Activated CD4-positive, alpha-beta T cell treated with anti-CD3 and anti-CD28 coated beads, Interleukin-10, Interleukin-2, amounts not matched to agents 100 ng/mL and 50 ng/mL, durations not matched to agents 16 hours and 8 hours (primary cell): Measurements from ENCODE around the gene CLTC.
"Not testable (repeated sequence)": the region's sequence is repeated elsewhere in the genome, so short reads cannot be mapped to it uniquely, and the experiment has no call there.

Experiments
- DNase-seq: peaks from one replicate; pipeline ENCODE4 v3.0.0-alpha.2; 2020

CLTC gene

GRCh38 chr17:59634632-59635541, 15.2 kb downstream of the CLTC start:
- DNase-seq, result peak; percentile 50

- no peak for DNase-seq
Measured at GRCh38 chr17:59637611-59638310, 18.1 kb downstream of the CLTC start.

- DNase-seq, result no peak
Measured at GRCh38 chr17:59638553-59638952, 18.9 kb downstream of the CLTC start.

GRCh38 chr17:59641799-59642484, 22.2 kb downstream of the CLTC start:
- peak; percentile 78 for DNase-seq

GRCh38 chr17:59642565-59642964, 22.9 kb downstream of the CLTC start:
- no peak for DNase-seq

GRCh38 chr17:59643159-59644140, 23.8 kb downstream of the CLTC start:
- DNase-seq, result no peak

GRCh38 chr17:59647288-59647687, 27.6 kb downstream of the CLTC start:
- DNase-seq, result no peak

GRCh38 chr17:59649886-59650285, 30.2 kb downstream of the CLTC start:
- no peak for DNase-seq

- no peak for DNase-seq
Measured at GRCh38 chr17:59650642-59651041, 30.9 kb downstream of the CLTC start.

- DNase-seq, result peak; percentile 33
Measured at GRCh38 chr17:59651346-59651745, 31.7 kb downstream of the CLTC start.

- DNase-seq, result no peak
Measured at GRCh38 chr17:59652119-59652518, 32.4 kb downstream of the CLTC start.

- DNase-seq, result not testable (repeated sequence)
Measured at GRCh38 chr17:59656624-59657023, 36.9 kb downstream of the CLTC start.

- no peak for DNase-seq
Measured at GRCh38 chr17:59666235-59666634, 46.5 kb downstream of the CLTC start.

GRCh38 chr17:59668816-59669215, 49.1 kb downstream of the CLTC start:
- no peak for DNase-seq

- no peak for DNase-seq
Measured at GRCh38 chr17:59669411-59669810, 49.7 kb downstream of the CLTC start.

- no peak for DNase-seq
Measured at GRCh38 chr17:59669944-59670343, 50.2 kb downstream of the CLTC start.

GRCh38 chr17:59671386-59671785, 51.7 kb downstream of the CLTC start:
- DNase-seq, result no peak

- DNase-seq, result no peak
Measured at GRCh38 chr17:59675231-59675630, 55.5 kb downstream of the CLTC start.

- no peak for DNase-seq
Measured at GRCh38 chr17:59676716-59677115, 57.0 kb downstream of the CLTC start.

- DNase-seq, result no peak
Measured at GRCh38 chr17:59678918-59679317, 59.2 kb downstream of the CLTC start.

- no peak for DNase-seq
Measured at GRCh38 chr17:59680314-59680713, 60.6 kb downstream of the CLTC start.

GRCh38 chr17:59683283-59683682, 63.6 kb downstream of the CLTC start:
- no peak for DNase-seq
